H1 (cell line): Measurements from ENCODE around the gene CPXM2. TPM values are rescaled to one million over a fixed set of nuclear protein-coding genes. Genes with fewer than 3 reads are reported as not detected.

Source experiments
- CTCF ChIA-PET: fragments of 300-600 bp; sonication (Branson Sonifier 250); formaldehyde crosslinking; loops from one replicate; lab custom pipeline; 2021; ENCODE audit not compliant: partially characterized antibody; lab: Charles Lee
- POLR2A ChIA-PET: fragments of 300-600 bp; sonication (Branson Sonifier 250); formaldehyde crosslinking; loops from one replicate; lab custom pipeline; 2021; ENCODE audit warnings: inconsistent platforms; ENCODE audit not compliant: partially characterized antibody; lab: Charles Lee
- DNase-seq, 2 experiments: peaks; one replicate each; pipeline versions ENCODE4 v3.0.0 to v3.0.0-alpha.2; 2010 to 2022; ENCODE audit warnings: low spot score in 2 of 2, low read depth in 1 of 2, mixed read lengths in 1 of 2
- FAIRE-seq: peaks from 2 replicates; lab custom pipeline; 2011; peaks lifted over from hg19 to GRCh38; lab: Jason Lieb, UNC
- H2AFZ ChIP-seq: 2 replicates; pipeline ENCODE4 v1.8.1; 2012; ENCODE audit warnings: low read length, inconsistent platforms
- H2AK5ac ChIP-seq: 2 replicates; pipeline ENCODE4 v1.6.1; 2013; ENCODE audit warnings: low read depth, low read length
- H2BK120ac ChIP-seq: replicated peaks from 2 replicates; pipeline ENCODE3; 2013; ENCODE audit warnings: low read depth, low read length, inconsistent platforms
- H2BK12ac ChIP-seq: 2 replicates; pipeline ENCODE4 v1.6.1; 2013; ENCODE audit warnings: low read depth, low read length
- H2BK15ac ChIP-seq: 2 replicates; pipeline ENCODE4 v1.6.1; 2013; ENCODE audit warnings: low read length
- H2BK20ac ChIP-seq: 2 replicates; pipeline ENCODE4 v1.6.1; 2013; ENCODE audit warnings: low read length
- H2BK5ac ChIP-seq: 2 replicates; pipeline ENCODE4 v1.6.1; 2013; ENCODE audit warnings: low read depth, low read length
- H3K14ac ChIP-seq: 2 replicates; pipeline ENCODE4 v1.6.1; 2013; ENCODE audit warnings: inconsistent platforms; ENCODE audit not compliant: insufficient read length
- H3K18ac ChIP-seq: 2 replicates; pipeline ENCODE4 v1.6.1; 2013; ENCODE audit warnings: low read length; ENCODE audit errors: extremely low read depth
- H3K23ac ChIP-seq: 2 replicates; pipeline ENCODE4 v1.6.1; 2013; ENCODE audit warnings: inconsistent platforms; ENCODE audit not compliant: insufficient read length
- H3K23me2 ChIP-seq: 2 replicates; pipeline ENCODE4 v1.6.1; 2013; ENCODE audit warnings: low read depth, low read length
- H3K27ac ChIP-seq: 2 replicates; pipeline ENCODE4 v1.6.1; 2011; ENCODE audit warnings: low read depth, low read length, inconsistent platforms
- H3K27me3 ChIP-seq, 4 experiments: replicated peaks in 1 of 4; 1 replicate in 1 of 4; 2 replicates in 3 of 4; pipeline versions ENCODE4 v1.6.1 to v1.8.1; 2011 to 2013; ENCODE audit warnings: low read length in 3 of 4, mild to moderate bottlenecking in 3 of 4, inconsistent platforms in 2 of 4, mixed read lengths in 2 of 4, moderate library complexity in 1 of 4; ENCODE audit not compliant: control insufficient read depth in 3 of 4, insufficient read depth in 3 of 4; ENCODE audit errors: extremely low read depth in 1 of 4
- H3K36me3 ChIP-seq, 4 experiments: 2 replicates each; pipeline versions ENCODE4 v1.6.1 to v1.8.1; 2011 to 2013; ENCODE audit warnings: mild to moderate bottlenecking in 4 of 4, low read length in 3 of 4, moderate library complexity in 2 of 4, control low read depth in 1 of 4, inconsistent platforms in 1 of 4; ENCODE audit not compliant: insufficient read depth in 4 of 4, control insufficient read depth in 2 of 4
- H3K4ac ChIP-seq: replicated peaks from 2 replicates; pipeline ENCODE3; 2013; ENCODE audit warnings: low read length, low read depth, mixed read lengths, inconsistent platforms; ENCODE audit not compliant: insufficient read length
- H3K4me1 ChIP-seq, 4 experiments: replicated peaks in 1 of 4; 1 replicate in 1 of 4; 2 replicates in 3 of 4; pipeline versions ENCODE4 v1.6.1 to v1.8.1; 2011 to 2013; ENCODE audit warnings: low read length in 3 of 4, inconsistent platforms in 2 of 4, mixed read lengths in 1 of 4; ENCODE audit not compliant: insufficient read depth in 4 of 4, control insufficient read depth in 3 of 4
- H3K4me2 ChIP-seq, 2 experiments: 2 replicates each; pipeline versions ENCODE4 v1.6.1 to v1.8.1; 2011 to 2013; ENCODE audit warnings: low read depth in 2 of 2, low read length in 2 of 2, control low read depth in 1 of 2, inconsistent platforms in 1 of 2, mild to moderate bottlenecking in 1 of 2; ENCODE audit not compliant: insufficient read depth in 1 of 2
- H3K4me3 ChIP-seq, 4 experiments: fragments of 200-600, 300-600 bp in 1 of 4; sonication (generic), shearing (Covaris generic), sonication (Bioruptor Twin) in 1 of 4; 2 replicates each; pipeline versions ENCODE4 v1.5.1 to v1.8.1; 2011 to 2016; ENCODE audit warnings: low read length in 4 of 4, low read depth in 3 of 4, control low read depth in 2 of 4, inconsistent platforms in 2 of 4, mild to moderate bottlenecking in 2 of 4, mixed read lengths in 1 of 4, moderate library complexity in 1 of 4; ENCODE audit not compliant: insufficient read depth in 2 of 4; ENCODE audit errors: extremely low read depth in 1 of 4
- H3K56ac ChIP-seq: replicated peaks from 2 replicates; pipeline ENCODE3; 2013; ENCODE audit warnings: low read depth, mild to moderate bottlenecking, mixed read lengths, low read length, inconsistent platforms; ENCODE audit not compliant: insufficient read length
- H3K79me1 ChIP-seq: 2 replicates; pipeline ENCODE4 v1.6.1; 2013; ENCODE audit warnings: low read depth, low read length, control low read depth
- H3K79me2 ChIP-seq, 2 experiments: 2 replicates each; pipeline versions ENCODE4 v1.6.1 to v1.8.1; 2012 to 2013; ENCODE audit warnings: low read length in 2 of 2, mild to moderate bottlenecking in 2 of 2, inconsistent platforms in 1 of 2; ENCODE audit not compliant: insufficient read depth in 2 of 2, control insufficient read depth in 1 of 2
- H3K9ac ChIP-seq, 4 experiments: replicated peaks in 1 of 4; 1 replicate in 1 of 4; 2 replicates in 3 of 4; pipeline versions ENCODE4 v1.6.1 to v1.8.1; 2011 to 2013; ENCODE audit warnings: low read depth in 3 of 4, low read length in 3 of 4, control low read depth in 2 of 4, mild to moderate bottlenecking in 2 of 4, moderate library complexity in 2 of 4, inconsistent platforms in 1 of 4; ENCODE audit errors: extremely low read depth in 1 of 4
- H3K9me3 ChIP-seq, 2 experiments: 2 replicates each; pipeline versions ENCODE4 v1.6.1 to v1.8.1; 2012 to 2013; ENCODE audit warnings: mild to moderate bottlenecking in 2 of 2, moderate library complexity in 2 of 2, control low read depth in 1 of 2, inconsistent platforms in 1 of 2, low read depth in 1 of 2, low read length in 1 of 2, mixed read lengths in 1 of 2; ENCODE audit not compliant: insufficient read depth in 2 of 2
- H4K20me1 ChIP-seq, 2 experiments: replicated peaks in 1 of 2; 2 replicates each; pipeline versions ENCODE3 to v1.8.1; 2011 to 2013; ENCODE audit warnings: inconsistent platforms in 2 of 2, low read length in 2 of 2, mild to moderate bottlenecking in 1 of 2; ENCODE audit not compliant: insufficient read depth in 2 of 2, control insufficient read depth in 1 of 2
- H4K5ac ChIP-seq: 2 replicates; pipeline ENCODE4 v1.6.1; 2013; ENCODE audit warnings: low read length, low read depth, mixed read lengths, inconsistent platforms; ENCODE audit not compliant: insufficient read length
- H4K8ac ChIP-seq: 2 replicates; pipeline ENCODE4 v1.8.0; 2013; ENCODE audit warnings: mild to moderate bottlenecking, moderate library complexity, low read length, inconsistent platforms; ENCODE audit not compliant: insufficient read depth; ENCODE audit errors: extremely low read depth
- H4K91ac ChIP-seq: replicated peaks from 2 replicates; pipeline ENCODE3; 2013; ENCODE audit warnings: low read length, mixed read lengths, inconsistent platforms; ENCODE audit not compliant: insufficient read length
- CBX5 ChIP-seq: fragments of 300-800, 300-1000 bp; sonication (generic); IDR thresholded peaks from 2 replicates; pipeline ENCODE4 v1.7.1; 2016; ENCODE audit warnings: antibody characterized with exemption, low read length, low read depth
- CBX8 ChIP-seq: fragments of 300-800, 300-1000 bp; sonication (generic); IDR thresholded peaks from 2 replicates; pipeline ENCODE4 v1.7.1; 2016; ENCODE audit warnings: low read depth, low read length, borderline replicate concordance
- CEBPB ChIP-seq: IDR thresholded peaks from 2 replicates; pipeline ENCODE4 v1.6.1; 2012; ENCODE audit warnings: low read depth, low read length
- CHD1 ChIP-seq: IDR thresholded peaks from 2 replicates; pipeline ENCODE4 v1.6.1; 2012; ENCODE audit warnings: low read depth, low read length, improper control_type of control experiment
- EZH2 ChIP-seq: fragments of 200-600 bp; sonication (generic); IDR thresholded peaks from 2 replicates; pipeline ENCODE4 v1.7.1; 2012; ENCODE audit warnings: low read depth, mild to moderate bottlenecking, moderate library complexity, low read length, inconsistent platforms; ENCODE audit not compliant: severe bottlenecking
- HDAC6 ChIP-seq: IDR thresholded peaks from one replicate; pipeline ENCODE4 v1.7.1; 2012; ENCODE audit warnings: low read depth, mild to moderate bottlenecking, inconsistent platforms, low read length, moderate library complexity
- NRF1 ChIP-seq: IDR thresholded peaks from 2 replicates; pipeline ENCODE4 v1.6.1; 2011; ENCODE audit warnings: mild to moderate bottlenecking, low read depth, low read length, improper control_type of control experiment
- SIN3A ChIP-seq, 2 experiments: IDR thresholded peaks in 1 of 2; conservative IDR thresholded peaks in 1 of 2; 2 replicates each; pipeline ENCODE4 v1.6.1; 2011 to 2012; ENCODE audit warnings: low read length in 2 of 2, improper control_type of control experiment in 1 of 2, low read depth in 1 of 2, mild to moderate bottlenecking in 1 of 2
- SIX5 ChIP-seq: IDR thresholded peaks from 2 replicates; pipeline ENCODE4 v1.6.1; 2011; ENCODE audit warnings: mild to moderate bottlenecking, low read depth, low read length
- SP1 ChIP-seq: IDR thresholded peaks from 2 replicates; pipeline ENCODE4 v1.6.1; 2011; ENCODE audit warnings: low read depth, low read length
- SP2 ChIP-seq: IDR thresholded peaks from 2 replicates; pipeline ENCODE4 v1.6.1; 2012; ENCODE audit warnings: mild to moderate bottlenecking, low read length, inconsistent platforms
- SP4 ChIP-seq: IDR thresholded peaks from 2 replicates; pipeline ENCODE4 v1.6.1; 2012; ENCODE audit warnings: low read length, inconsistent platforms
- SRF ChIP-seq: IDR thresholded peaks from 2 replicates; pipeline ENCODE4 v1.6.1; 2011; ENCODE audit warnings: mild to moderate bottlenecking, low read depth, low read length, moderate library complexity
- TAF7 ChIP-seq: optimal IDR thresholded peaks from 2 replicates; pipeline ENCODE3; 2011; ENCODE audit warnings: low read depth, mild to moderate bottlenecking, inconsistent platforms, low read length, moderate library complexity, borderline replicate concordance
- ZNF274 ChIP-seq: IDR thresholded peaks from 2 replicates; pipeline ENCODE4 v1.7.0; 2012; ENCODE audit warnings: low read length, borderline replicate concordance; ENCODE audit errors: extremely low read depth
- WGBS, 2 experiments: shearing (Covaris generic) in 1 of 2; methylation state at CpG; one replicate each; pipeline versions ENCODE4 v1.1.6 to v1.1.7; 2013 to 2015; ENCODE audit warnings: low lambda C conversion rate in 2 of 2, mixed read lengths in 2 of 2, inconsistent platforms in 1 of 2, low coverage in 1 of 2, missing lambda C conversion rate in 1 of 2; ENCODE audit not compliant: insufficient replicate concordance in 2 of 2, insufficient coverage in 1 of 2, insufficient read length in 1 of 2; ENCODE audit errors: extremely low coverage in 1 of 2, missing lambda C conversion rate in 1 of 2; 5-methylcytosine and 5-hydroxymethylcytosine counted together
- polyA plus RNA-seq, 7 experiments: library from polyadenylated mRNA; depleted of rRNA in 3 of 7; stranded (reverse) in 5 of 7; unstranded in 2 of 7; fragments of >200 nt in 5 of 7; fragments of 200-250 nt in 2 of 7; gene quantifications; 1 replicate in 5 of 7; 2 replicates in 1 of 7; 4 replicates in 1 of 7; pipeline versions ENCODE4 v1.2.1 to v1.2.3, GENCODE V29; 2011 to 2013; ENCODE audit warnings: missing spikeins in 2 of 7, mixed read lengths in 2 of 7
- total RNA-seq: library from RNA; stranded (reverse); fragmentation: NEBNext Ultra II Directional; extraction: Animal tissue kit (Norgen Biotek cat#: 25700); gene quantifications from 2 replicates; pipeline ENCODE4 v1.2.1, GENCODE V29; 2021

Gene CPXM2
- total and polyA plus RNA-seq, 2 of the 8 experiments (the other 6 are each of a cell fraction or from before 2014, with no cell fraction given), result 2.4 to 2.9 TPM

DNA sequence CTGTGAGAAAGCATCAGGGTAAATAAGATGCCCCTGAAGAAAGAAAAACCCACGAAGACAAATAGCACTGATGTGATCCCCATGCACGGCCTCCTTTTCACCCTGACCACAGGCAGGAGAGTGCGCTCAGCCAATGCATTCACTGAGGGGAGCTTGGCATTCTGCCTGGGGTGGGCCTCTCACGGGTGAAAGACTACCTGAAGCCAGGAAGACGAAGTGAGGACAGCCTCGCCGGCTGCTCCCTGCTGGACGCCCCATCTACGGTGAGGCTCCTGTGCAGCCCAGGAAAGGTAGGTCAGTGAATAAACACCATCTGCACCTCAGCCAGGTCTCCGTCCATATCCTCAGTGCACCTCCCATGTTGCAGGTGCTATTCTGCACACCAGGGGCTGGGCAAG lies 32.0 kb downstream of the CPXM2 start:
- Histone ChIP-seq H3K23ac (no peak overlapping the region), H4K20me1 (no peaks in the 10 kb centered on the region), H3K27me3 (no peaks in the 10 kb centered on the region), H3K23me2 (no peaks in the 10 kb centered on the region), H3K9ac (no peak overlapping the region), H2BK15ac (no peak overlapping the region), H4K91ac (no peak overlapping the region), H3K4ac (no peak overlapping the region), H3K36me3 (no peaks in the 10 kb centered on the region), H3K79me2 (no peaks in the 10 kb centered on the region), H2BK120ac (no peak overlapping the region), H3K4me1 (peaks cover 0 to 6% (median 3%) of the 10 kb centered on the region in 4 experiments; a peak in 4 of 7 replicates), H3K56ac (no peak overlapping the region), H3K4me2 (no peak overlapping the region), H3K4me3 (no peak overlapping the region), H3K9me3 (no peaks in the 10 kb centered on the region), H3K14ac (no peak overlapping the region), H2BK20ac (no peak overlapping the region), H2AK5ac (no peak overlapping the region), H3K27ac (no peak overlapping the region), H3K79me1 (no peaks in the 10 kb centered on the region), H4K5ac (no peak overlapping the region), H4K8ac (no peak overlapping the region), H2BK5ac (no peak overlapping the region), H2AFZ (no peak overlapping the region), H3K18ac (no peak overlapping the region), H2BK12ac (0 out of 2 replicates have a peak overlapping the region, but pooled peaks have one; percentile 27)
- DNase-seq (peak in 1 of 2 experiments; percentile 38), FAIRE-seq (no peak)
- 89% methylated on average over 10 of the region's 10 CpGs; no CpG with 5 or more reads in 1 of the 2 experiments for WGBS, 2 experiments
- POLR2A ChIA-PET, result no interaction called here
- CTCF ChIA-PET, result no interaction called here
- TF ChIP-seq CBX8 (no peak), EZH2 (no peak), SP1 (no peak), SP4 (no peak), SRF (no peak), CEBPB (no peak), NRF1 (no peak), CBX5 (no peak), SIN3A (conservative IDR thresholded peaks at IDR 0.05 in 1 of 2, IDR thresholded peaks at IDR 0.05 in 1 of 2; ENCODE audit: low read depth in 1 of 2, low read length in 2 of 2) (no peak), SP2 (no peak), HDAC6 (no peak), CHD1 (no peak), ZNF274 (no peak), SIX5 (no peak), TAF7 (no peak)
